ENCODE measurements around the gene PINLYP. TPM values are rescaled to one million over a fixed set of nuclear protein-coding genes. Genes with fewer than 3 reads are reported as not detected.

The PINLYP gene
- total and polyA plus RNA-seq, 9 of the 15 experiments (the other 6 are each of a cell fraction or from before 2014, with no cell fraction given): 1.00 to 6.7 (median 2.2) TPM

GRCh38 chr19:43625918-43626579, 50.4 kb downstream of the PINLYP start (continued):
- peak; percentile 17; the same call in 1 of the 2 replicates for TF ChIP-seq VEZF1 (CRISPR knock-in tag; IDR thresholded peaks at IDR 0.05)
- TF ChIP-seq NFATC3 (IDR thresholded peaks at IDR 0.05): no peak
- TF ChIP-seq ZBTB8A (IDR thresholded peaks at IDR 0.05; ENCODE audit: partially characterized antibody): no peak
- no peak for TF ChIP-seq ETS2 (tag; IDR thresholded peaks at IDR 0.05; ENCODE audit: borderline replicate concordance, poor library complexity, severe bottlenecking)
- TF ChIP-seq CHD4 (IDR thresholded peaks at IDR 0.05; ENCODE audit: insufficient read depth, insufficient replicate concordance, low read depth, low read length, poor library complexity, severe bottlenecking): no peak
- TF ChIP-seq E2F3 (CRISPR knock-in tag; IDR thresholded peaks at IDR 0.05): no peak
- no peak for TF ChIP-seq BHLHE40 (IDR thresholded peaks at IDR 0.05; ENCODE audit: low read length)
- TF ChIP-seq PTBP1 (IDR thresholded peaks at IDR 0.05; ENCODE audit: low read depth, low read length): no peak
- no peak for TF ChIP-seq MEF2A (IDR thresholded peaks at IDR 0.05; ENCODE audit: control insufficient read depth, low read depth, low read length)
- peak; percentile 62 for TF ChIP-seq POLR2G (IDR thresholded peaks at IDR 0.05; ENCODE audit: low read depth, low read length)
- no peak for TF ChIP-seq ZNF124 (CRISPR knock-in tag; IDR thresholded peaks at IDR 0.05)
- no peak for TF ChIP-seq ELK3 (CRISPR knock-in tag; IDR thresholded peaks at IDR 0.05)
- no peak for TF ChIP-seq FOXK2 (conservative IDR thresholded peaks at IDR 0.05 in 1 of 2, IDR thresholded peaks at IDR 0.05 in 1 of 2; ENCODE audit: low read depth in 2 of 2)
- TF ChIP-seq E2F6 (IDR thresholded peaks at IDR 0.05; ENCODE audit: borderline replicate concordance in 1 of 2, extremely low read depth in 1 of 2, insufficient read depth in 1 of 2, insufficient read length in 1 of 2, low read depth in 1 of 2, low read length in 1 of 2, poor library complexity in 1 of 2, severe bottlenecking in 1 of 2): peak; percentile 28 to 75
- TF ChIP-seq MITF (IDR thresholded peaks at IDR 0.05): no peak
- TF ChIP-seq MAFK (IDR thresholded peaks at IDR 0.05; ENCODE audit: low read length): no peak
- no peak for TF ChIP-seq TRIM28 (IDR thresholded peaks at IDR 0.05)
- peak; percentile 77 for TF ChIP-seq EGR1 (conservative IDR thresholded peaks at IDR 0.05)
- no peak for TF ChIP-seq TAF1 (IDR thresholded peaks at IDR 0.05; ENCODE audit: control insufficient read depth, extremely low read depth, insufficient read depth, low read length, severe bottlenecking)
- no peak for TF ChIP-seq TAF7 (tag; IDR thresholded peaks at IDR 0.05)
- TF ChIP-seq CHCHD3 (CRISPR knock-in tag; IDR thresholded peaks at IDR 0.05): no peak
- no peak for TF ChIP-seq GATA2 (CRISPR knock-in tag; IDR thresholded peaks at IDR 0.05)

Data from K562 (cell line).